GM06990 (cell line): ENCODE measurements around the gene TNFSF12.

Experiments
- DNase-seq: peaks from one replicate; pipeline ENCODE4 v3.0.0-alpha.2; 2011; ENCODE audit not compliant: insufficient read length; ENCODE audit errors: extremely low read depth
- H3K27me3 ChIP-seq: replicated peaks from 2 replicates; pipeline ENCODE4 v1.6.0; 2011; ENCODE audit warnings: low read length; ENCODE audit not compliant: control insufficient read depth, insufficient read depth
- H3K36me3 ChIP-seq: 2 replicates; pipeline ENCODE4 v1.5.1; 2011; ENCODE audit warnings: low read length; ENCODE audit not compliant: control insufficient read depth, insufficient read depth
- H3K4me3 ChIP-seq: replicated peaks from 2 replicates; pipeline ENCODE4 v1.5.1; 2011; ENCODE audit warnings: low read depth, mild to moderate bottlenecking, control low read depth, low read length
- CTCF ChIP-seq: IDR thresholded peaks from 2 replicates; pipeline ENCODE4 v1.5.1; 2011; ENCODE audit warnings: low read length, control low read depth, mild to moderate bottlenecking, inconsistent platforms; ENCODE audit not compliant: insufficient read depth, poor library complexity, severe bottlenecking

Gene TNFSF12

GRCh38 chr17:7556627-7557026 is 7.8 kb downstream of the TNFSF12 start:
- H3K36me3 ChIP-seq = no peaks in the 10 kb centered on the region
- no peaks in the 10 kb centered on the region for H3K27me3 ChIP-seq
- TF ChIP-seq CTCF = no peak
- no peak for DNase-seq
- H3K4me3 ChIP-seq = no peak overlapping the region

GRCh38 chr17:7557147-7557764 is 8.4 kb downstream of the TNFSF12 start:
- Histone ChIP-seq H3K36me3 (no peaks in the 10 kb centered on the region), H3K4me3 (no peak overlapping the region), H3K27me3 (no peaks in the 10 kb centered on the region)
- no peak for DNase-seq
- TF ChIP-seq CTCF = no peak

- DNase-seq = peak; percentile 73
- H3K4me3 ChIP-seq = peak overlapping the region; percentile 41
- H3K36me3 ChIP-seq = no peaks in the 10 kb centered on the region
- H3K27me3 ChIP-seq = no peaks in the 10 kb centered on the region
- TF ChIP-seq CTCF = no peak
Observed at GRCh38 chr17:7557775-7558543, 9.1 kb downstream of the TNFSF12 start.

- H3K27me3 ChIP-seq = no peaks in the 10 kb centered on the region
- peak within 1 kb of the TSS; percentile 41 for H3K4me3 ChIP-seq
- no peak for DNase-seq
- no peaks in the 10 kb centered on the region; the same call in none of the 2 replicates for H3K36me3 ChIP-seq
- no peak for TF ChIP-seq CTCF
Observed at GRCh38 chr17:7558544-7559319, 9.9 kb downstream of the TNFSF12 start, which contains the start of gene TNFSF13. TSS of gene TNFSF13 (plus strand) at chr17:7558750. CDS start at chr17:7559040, 290 bp downstream.

GRCh38 chr17:7559320-7560171 is 10.7 kb downstream of the TNFSF12 start:
- DNase-seq = no peak
- peaks cover 4% of the 10 kb centered on the region for H3K36me3 ChIP-seq
- no peaks in the 10 kb centered on the region for H3K27me3 ChIP-seq
- no peak overlapping the region for H3K4me3 ChIP-seq
- no peak for TF ChIP-seq CTCF
